Naive thymus-derived CD8-positive, alpha-beta T cell (primary cell): ENCODE results near the gene NANS. TPM values are rescaled to one million over a fixed set of nuclear protein-coding genes. Genes with fewer than 3 reads are reported as not detected.
"Not testable (repeated sequence)": the region's sequence is repeated elsewhere in the genome, so short reads cannot be mapped to it uniquely, and the experiment has no call there.

Experiments
- ATAC-seq, 2 donors: fragments of 150-1000 bp; cut with Tn5 transposase in 1 of 2; sonication (Bioruptor Pico), chemical (Tn5 transposase) in 1 of 2; 1 replicate in 1 of 2; 2 replicates in 1 of 2; pipeline ENCODE4 v1.10.0; 2021; ENCODE audit warnings: mild to moderate bottlenecking in 2 of 2, moderate library complexity in 2 of 2
- POLR2A ChIA-PET: fragments of 350-600 bp; sonication (Branson Sonifier 250); formaldehyde crosslinking; loops from one replicate; lab custom pipeline; 2021; ENCODE audit warnings: antibody characterized with exemption; lab: Charles Lee
- DNase-seq, 10 donors: peaks; one replicate each; pipeline versions ENCODE4 v3.0.0 to v3.0.0-alpha.2; 2020 to 2022
- H3K27ac Mint-ChIP-seq, 10 donors: one replicate each; pipeline ENCODE4 v1.8.0; 2020 to 2022; ENCODE audit warnings: mild to moderate bottlenecking in 10 of 10, mixed read lengths in 10 of 10, moderate library complexity in 4 of 10, inconsistent platforms in 1 of 10
- H3K27me3 Mint-ChIP-seq, 5 donors: one replicate each; pipeline ENCODE4 v1.8.0; 2021 to 2022; ENCODE audit warnings: mixed read lengths in 5 of 5
- H3K36me3 Mint-ChIP-seq, 3 donors: one replicate each; pipeline ENCODE4 v1.8.0; 2020 to 2022; ENCODE audit warnings: mixed read lengths in 3 of 3, mild to moderate bottlenecking in 2 of 3, inconsistent platforms in 1 of 3
- H3K4me1 Mint-ChIP-seq, 4 donors: one replicate each; pipeline ENCODE4 v1.8.0; 2021 to 2022; ENCODE audit warnings: mixed read lengths in 4 of 4
- H3K4me3 Mint-ChIP-seq, 10 donors: one replicate each; pipeline ENCODE4 v1.8.0; 2020 to 2022; ENCODE audit warnings: mild to moderate bottlenecking in 10 of 10, mixed read lengths in 10 of 10, moderate library complexity in 6 of 10, inconsistent platforms in 1 of 10
- H3K9me3 Mint-ChIP-seq, 9 donors: one replicate each; pipeline ENCODE4 v1.8.0; 2020 to 2022; ENCODE audit warnings: mixed read lengths in 9 of 9, mild to moderate bottlenecking in 3 of 9, inconsistent platforms in 1 of 9, moderate library complexity in 1 of 9
- polyA plus RNA-seq, 3 donors: library from polyadenylated mRNA; unstranded; fragments of 300-500 nt; fragmentation: Illumina TruSeq; gene quantifications; one replicate each; pipeline ENCODE4 v1.2.3, GENCODE V29; 2021
- total RNA-seq, 8 experiments: library from RNA in 2 of 8; stranded (reverse) in 2 of 8; gene quantifications; one replicate each; pipeline ENCODE4 v1.2.3 and lab custom pipeline; 2021 to 2026

NANS gene
- total and polyA plus RNA-seq, 5 experiments from 2014 or later = 15.0 to 32.4 (median 28.9) TPM

DNA sequence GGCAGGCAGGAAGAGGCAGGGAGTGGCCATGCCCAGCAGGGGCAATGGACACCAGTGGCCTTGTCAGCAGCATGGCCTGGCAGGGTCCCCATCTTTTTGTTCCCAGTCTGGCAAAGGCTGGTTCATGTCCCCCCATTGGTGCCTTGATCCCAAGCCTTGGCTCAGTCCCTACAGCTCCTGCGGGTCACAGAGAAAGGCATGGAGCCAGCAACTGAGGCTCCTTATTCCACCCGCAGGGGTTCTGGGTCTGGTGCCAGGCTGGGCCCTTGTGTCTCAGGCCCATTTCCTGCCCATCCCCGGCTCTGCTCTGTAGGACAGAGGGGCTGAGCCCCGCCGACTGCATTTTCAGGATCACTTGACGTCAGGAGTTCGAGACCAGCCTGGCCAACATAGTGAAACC is 48.5 kb downstream of the NANS start:
- POLR2A ChIA-PET = interaction anchor here (0.5 to 11.9 kb wide), 5 partner anchors 14 to 1800 kb away, joined by 3 to 238 read pairs (median 4); partner anchors contain the start of genes TBC1D2, TRIM14 and TRMO
- H3K9me3 Mint-ChIP-seq = no peaks in the 10 kb centered on the region
- DNase-seq = no peak
- H3K4me3 Mint-ChIP-seq = peak overlapping the region in 5 of 10 donors; percentile 61 to 78 (median 74)
- H3K27me3 Mint-ChIP-seq = no peaks in the 10 kb centered on the region
- peak overlapping the region; percentile 92 to 99 (median 97) for H3K27ac Mint-ChIP-seq
- H3K4me1 Mint-ChIP-seq = peaks cover 35 to 96% (median 91%) of the 10 kb centered on the region in 4 donors
- peaks cover 0 to 34% (median 14%) of the 10 kb centered on the region in 3 donors for H3K36me3 Mint-ChIP-seq
- no peak for ATAC-seq

- ATAC-seq = peak; percentile 6 to 38
- Mint-ChIP-seq H3K4me1 (peaks cover 34 to 90% (median 80%) of the 10 kb centered on the region in 4 donors), H3K36me3 (peaks cover 0 to 44% (median 25%) of the 10 kb centered on the region in 3 donors), H3K4me3 (peak overlapping the region in 9 of 10 donors; percentile 58 to 84 (median 78)), H3K9me3 (no peaks in the 10 kb centered on the region), H3K27ac (peak overlapping the region; percentile 93 to 99 (median 98)), H3K27me3 (no peaks in the 10 kb centered on the region)
- DNase-seq = peak in 1 of 10 donors; percentile 22
- POLR2A ChIA-PET = interaction anchor here (0.7 to 4.9 kb wide), 9 partner anchors 8 to 185 kb away, joined by 3 to 82 read pairs (median 5); partner anchors contain the start of genes NANS, TBC1D2, TRIM14 and TRMO
Observed at GRCh38 chr9:98107926-98108325, 51.4 kb downstream of the NANS start.

DNA sequence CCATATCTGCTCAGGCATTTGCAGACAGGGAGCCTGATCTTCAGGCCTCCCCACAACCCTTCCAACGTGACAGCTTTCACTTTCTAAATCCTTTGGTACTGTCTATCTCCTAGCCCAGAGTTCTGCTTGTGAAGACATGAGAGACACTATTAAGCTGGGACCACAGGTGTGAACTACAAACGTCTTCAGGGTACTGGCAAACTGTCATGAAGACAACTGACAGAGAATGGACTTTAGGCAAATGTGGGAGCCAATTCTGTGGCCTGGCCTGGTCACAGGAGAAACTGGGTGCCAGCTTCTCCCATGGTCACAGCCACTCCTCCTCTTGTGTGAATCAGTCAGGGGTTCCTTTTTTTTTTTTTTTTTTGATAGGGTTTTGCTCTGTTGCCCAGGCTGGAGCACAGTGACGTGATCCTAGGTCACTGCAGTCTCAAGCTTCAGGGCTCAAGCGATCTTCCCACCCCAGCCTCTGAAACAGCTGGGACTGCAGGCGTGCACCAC is 52.0 kb downstream of the NANS start:
- peaks cover 0 to 44% (median 25%) of the 10 kb centered on the region in 3 donors for H3K36me3 Mint-ChIP-seq
- peak; percentile 90 to 96 for ATAC-seq
- H3K9me3 Mint-ChIP-seq = no peaks in the 10 kb centered on the region
- peak in 7 of 10 donors; percentile 13 to 73 (median 53) for DNase-seq
- H3K27me3 Mint-ChIP-seq = no peaks in the 10 kb centered on the region
- peak overlapping the region; percentile 58 to 84 (median 76) for H3K4me3 Mint-ChIP-seq
- H3K27ac Mint-ChIP-seq = peak overlapping the region; percentile 93 to 99 (median 98)
- peaks cover 34 to 91% (median 78%) of the 10 kb centered on the region in 4 donors for H3K4me1 Mint-ChIP-seq
- POLR2A ChIA-PET = interaction anchor here (0.7 to 4.9 kb wide), 12 partner anchors 10 to 186 kb away, joined by 3 to 82 read pairs (median 4); partner anchors contain the start of genes ANP32B, CORO2A, NANS and TBC1D2

- H3K27ac Mint-ChIP-seq = peak overlapping the region; percentile 93 to 99 (median 98)
- H3K4me3 Mint-ChIP-seq = peak overlapping the region in 8 of 10 donors; percentile 36 to 84 (median 70)
- ATAC-seq (peak in 1 of 2 donors; percentile 3), DNase-seq (no peak)
- H3K4me1 Mint-ChIP-seq = peaks cover 30 to 86% (median 76%) of the 10 kb centered on the region in 4 donors
- no peaks in the 10 kb centered on the region for H3K9me3 Mint-ChIP-seq
- no peaks in the 10 kb centered on the region for H3K27me3 Mint-ChIP-seq
- POLR2A ChIA-PET = interaction anchor here (1.0 to 4.9 kb wide), 7 partner anchors 12 to 186 kb away, joined by 3 to 82 read pairs (median 7); partner anchors contain the start of genes ANP32B, CORO2A, TBC1D2 and TRIM14
- peaks cover 0 to 44% (median 25%) of the 10 kb centered on the region in 3 donors for H3K36me3 Mint-ChIP-seq
Observed at GRCh38 chr9:98109052-98109451, 52.5 kb downstream of the NANS start.

DNA sequence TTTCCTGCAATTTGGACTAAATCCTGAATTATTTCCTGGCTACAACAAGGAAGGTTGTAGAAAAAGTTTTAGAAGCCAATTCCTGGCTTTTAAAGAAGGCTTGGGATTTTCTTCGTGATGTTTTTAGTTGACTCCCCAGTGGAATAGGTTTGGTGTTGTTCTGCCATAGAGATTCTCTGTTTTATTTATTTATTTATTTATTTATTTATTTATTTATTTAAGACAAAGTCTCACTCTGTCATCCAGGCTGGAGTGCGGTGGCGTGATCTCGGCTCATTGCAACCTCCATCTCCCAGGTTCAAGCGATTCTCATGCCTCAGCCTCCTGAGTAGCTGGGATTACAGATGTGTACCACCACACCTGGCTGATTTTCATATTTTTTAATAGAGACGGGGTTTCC is 60.6 kb downstream of the NANS start:
- H3K4me1 Mint-ChIP-seq = peaks cover 20 to 70% (median 53%) of the 10 kb centered on the region in 4 donors
- H3K4me3 Mint-ChIP-seq = peak overlapping the region in 4 of 10 donors; percentile 2 to 96 (median 42)
- not testable (repeated sequence) for ATAC-seq, H3K27me3 Mint-ChIP-seq, H3K9me3 Mint-ChIP-seq, DNase-seq
- peaks cover 4 to 29% (median 12%) of the 10 kb centered on the region in 3 donors for H3K36me3 Mint-ChIP-seq
- POLR2A ChIA-PET = interaction anchor here (2.7 to 8.0 kb wide), 2 partner anchors 17 to 39 kb away, joined by 11 to 238 read pairs; no protein-coding TSS in a partner anchor
- H3K27ac Mint-ChIP-seq = peak overlapping the region in 7 of 10 donors; percentile 29 to 99 (median 72)

DNA sequence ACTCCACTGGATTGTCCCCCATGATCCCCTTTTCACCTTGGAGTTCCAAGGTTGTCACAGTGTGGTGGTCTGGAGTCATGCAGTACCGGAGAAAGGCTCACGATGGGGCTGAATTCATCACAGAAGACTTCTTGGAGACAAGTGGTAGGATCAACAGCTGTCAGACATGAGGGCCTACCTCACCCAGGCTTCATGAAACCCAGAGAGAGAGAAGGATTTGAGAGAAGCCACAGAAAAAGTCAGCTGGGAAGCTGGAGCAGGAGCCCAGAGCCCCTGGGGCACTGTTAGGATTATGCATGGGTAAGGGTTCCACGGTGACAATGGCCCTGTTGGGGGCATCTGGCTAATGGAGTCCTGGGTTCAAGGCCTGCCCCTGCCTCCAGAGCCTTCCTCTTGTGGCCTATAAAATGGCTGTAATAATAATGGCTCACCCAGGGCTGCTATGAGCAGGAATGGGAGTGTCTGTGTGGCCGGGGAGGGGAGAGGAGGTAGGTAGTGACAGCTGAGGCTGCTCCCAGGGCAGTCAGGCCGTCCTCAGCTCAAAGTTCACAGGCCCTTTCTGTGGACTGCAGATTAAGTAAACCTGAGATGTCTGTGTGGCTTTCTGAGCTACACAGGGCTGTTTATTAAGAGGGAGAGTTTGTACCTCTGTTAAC is 61.6 kb downstream of the NANS start:
- Mint-ChIP-seq H3K4me3 (peak overlapping the region; percentile 86 to 99 (median 92)), H3K9me3 (no peaks in the 10 kb centered on the region), H3K27me3 (no peaks in the 10 kb centered on the region), H3K4me1 (peaks cover 23 to 71% (median 57%) of the 10 kb centered on the region in 4 donors), H3K36me3 (peaks cover 4 to 27% (median 10%) of the 10 kb centered on the region in 3 donors), H3K27ac (peak overlapping the region; percentile 92 to 99 (median 96))
- ATAC-seq = peak; percentile 78 to 90
- POLR2A ChIA-PET = interaction anchor here (0.7 to 8.0 kb wide), 15 partner anchors 9 to 212 kb away, joined by 3 to 238 read pairs (median 8); partner anchors contain the start of genes ANP32B, CORO2A, NANS and TBC1D2
- peak in 8 of 10 donors; percentile 28 to 78 (median 59) for DNase-seq

DNA sequence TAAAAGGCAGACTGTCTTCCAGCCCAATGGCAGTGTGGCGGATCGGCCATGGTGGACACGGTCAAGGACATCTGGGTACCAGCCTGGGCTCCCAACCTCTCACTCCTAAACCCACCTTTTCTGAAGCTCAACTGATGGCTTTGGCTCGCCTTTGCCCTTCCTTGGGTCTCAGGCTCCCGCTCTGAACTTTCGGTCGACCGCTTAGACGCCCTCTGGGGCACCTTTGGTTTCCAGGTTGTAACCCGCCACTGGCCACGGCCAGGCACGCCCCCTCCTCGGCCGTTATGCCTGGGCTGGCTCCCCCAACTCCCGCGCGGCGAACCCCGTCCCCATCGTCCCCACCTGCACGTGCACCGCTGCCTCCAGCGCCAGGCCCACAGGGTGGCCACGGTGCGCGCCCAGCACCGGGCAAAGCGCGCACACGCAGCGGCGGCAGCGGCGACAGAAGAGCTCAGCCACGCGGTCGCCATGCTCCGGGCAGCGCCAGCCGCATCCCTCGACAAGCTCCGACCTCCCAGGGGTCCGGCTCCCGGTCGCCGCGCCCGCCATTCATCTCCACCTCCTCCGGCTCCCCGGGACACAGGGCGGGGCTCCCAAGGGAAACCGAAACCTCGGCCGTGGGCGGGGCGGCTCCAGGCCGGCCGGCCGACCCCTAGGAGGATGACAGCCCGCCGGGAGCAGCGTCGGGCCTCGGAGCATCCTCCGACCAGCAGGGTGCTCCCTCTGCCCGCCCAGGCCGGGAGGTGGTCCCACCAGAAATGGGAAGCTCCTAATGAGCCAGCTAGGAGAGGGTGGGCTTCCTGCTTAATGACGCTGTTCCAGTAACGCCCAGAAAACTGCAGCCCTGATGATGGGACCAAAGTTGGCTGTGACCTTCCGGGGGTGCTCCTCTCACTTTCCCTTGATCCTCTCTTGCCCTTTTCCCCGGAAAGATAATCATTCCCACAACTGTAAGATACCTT is 62.4 kb downstream of the NANS start, which contains the start of gene TRIM14:
Gene TRIM14 (minus strand): TSS at position 583 of the 962 bp plus-strand sequence. CDS start 34 bp downstream, at position 549.
- POLR2A ChIA-PET = interaction anchor here (0.7 to 8.0 kb wide), 17 partner anchors 9 to 212 kb away, joined by 3 to 238 read pairs (median 7); partner anchors contain the start of genes ANP32B, CORO2A, NANS and TBC1D2
- Mint-ChIP-seq H3K9me3 (no peaks in the 10 kb centered on the region), H3K36me3 (peaks cover 4 to 27% (median 10%) of the 10 kb centered on the region in 3 donors), H3K4me1 (peaks cover 23 to 65% (median 55%) of the 10 kb centered on the region in 4 donors), H3K27ac (peak within 1 kb of the TSS; percentile 92 to 99 (median 96)), H3K4me3 (peak within 1 kb of the TSS; percentile 86 to 99 (median 92)), H3K27me3 (no peaks in the 10 kb centered on the region)
- DNase-seq = peak in 8 of 10 donors; percentile 21 to 59 (median 46)
- ATAC-seq = peak; percentile 50 to 67

DNA sequence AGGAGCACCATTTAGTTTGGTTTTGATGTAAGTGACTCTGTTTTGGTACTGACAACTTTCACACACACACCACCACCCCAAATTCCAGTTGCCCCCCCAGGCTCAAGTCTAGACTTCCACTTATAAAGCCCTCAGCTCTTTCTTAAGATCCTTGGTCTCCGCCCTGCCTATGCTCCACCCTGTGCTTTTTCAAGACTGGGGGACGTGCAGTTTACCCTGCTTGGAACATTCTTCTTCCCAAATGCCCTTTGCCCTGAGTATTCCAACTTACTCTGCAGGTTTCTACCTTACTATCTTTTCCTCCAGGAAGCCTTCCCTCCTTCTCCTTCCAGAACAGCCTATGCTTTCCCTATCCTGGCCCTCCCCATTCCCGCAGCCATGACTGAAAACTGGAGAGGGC is 63.9 kb downstream of the NANS start:
- POLR2A ChIA-PET = interaction anchor here (0.7 to 8.0 kb wide), 11 partner anchors 10 to 199 kb away, joined by 3 to 238 read pairs (median 9); partner anchors contain the start of genes CORO2A and TBC1D2
- Mint-ChIP-seq H3K27ac (peak overlapping the region; percentile 92 to 99 (median 94)), H3K9me3 (no peaks in the 10 kb centered on the region), H3K36me3 (peaks cover 4 to 33% (median 6%) of the 10 kb centered on the region in 3 donors), H3K4me3 (peak overlapping the region; percentile 84 to 99 (median 92)), H3K4me1 (peaks cover 23 to 62% (median 53%) of the 10 kb centered on the region in 4 donors), H3K27me3 (no peaks in the 10 kb centered on the region)
- ATAC-seq = no peak
- no peak for DNase-seq

DNA sequence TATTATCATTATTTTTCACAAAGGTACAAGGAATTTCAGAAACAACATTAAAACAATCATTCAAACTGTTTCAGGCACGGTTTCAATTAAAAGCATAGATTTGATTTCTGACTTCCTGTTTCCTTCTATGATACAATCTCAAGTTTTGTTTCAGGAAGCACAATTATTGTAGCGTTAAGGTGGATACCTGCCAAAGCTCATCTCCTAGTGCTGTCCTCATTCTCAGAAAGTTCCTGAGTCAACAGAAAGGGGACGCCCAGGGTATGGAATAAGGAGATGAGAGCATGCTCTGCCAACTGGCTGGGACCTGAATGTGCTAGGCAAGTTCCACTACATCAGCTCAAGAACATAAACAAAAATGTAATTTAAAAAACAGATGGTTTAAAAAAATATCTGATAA is 64.5 kb downstream of the NANS start:
- H3K4me3 Mint-ChIP-seq = peak overlapping the region; percentile 84 to 99 (median 92)
- POLR2A ChIA-PET = interaction anchor here (0.8 to 8.0 kb wide), 9 partner anchors 9 to 199 kb away, joined by 3 to 238 read pairs (median 10); partner anchors contain the start of genes CORO2A and TBC1D2
- no peaks in the 10 kb centered on the region for H3K9me3 Mint-ChIP-seq
- DNase-seq (peak in 2 of 10 donors; percentile 21 to 24), ATAC-seq (peak in 1 of 2 donors; percentile 5)
- no peaks in the 10 kb centered on the region for H3K27me3 Mint-ChIP-seq
- peaks cover 23 to 58% (median 53%) of the 10 kb centered on the region in 4 donors for H3K4me1 Mint-ChIP-seq
- peaks cover 4 to 30% (median 6%) of the 10 kb centered on the region in 3 donors for H3K36me3 Mint-ChIP-seq
- peak overlapping the region; percentile 88 to 99 (median 94) for H3K27ac Mint-ChIP-seq

DNA sequence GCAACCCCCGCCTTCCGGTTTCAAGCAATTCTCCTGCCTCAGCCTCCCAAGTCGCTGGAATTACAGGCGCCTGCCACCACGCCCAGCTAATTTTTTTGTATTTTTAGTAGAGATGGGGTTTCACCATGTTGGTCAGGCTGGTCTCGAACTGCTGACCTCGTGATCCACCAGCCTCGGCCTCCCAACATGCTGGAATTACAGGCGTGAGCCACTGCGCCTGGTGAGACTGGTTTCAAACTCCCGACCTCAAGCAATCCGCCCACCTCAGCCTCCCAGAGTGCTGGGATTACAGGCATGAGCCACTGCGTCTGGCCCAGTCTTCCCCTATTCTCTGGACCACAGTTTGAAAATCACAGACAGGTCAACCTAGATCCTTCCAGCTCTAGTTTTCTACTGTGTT is 67.6 kb downstream of the NANS start:
- H3K27me3 Mint-ChIP-seq, DNase-seq, H3K9me3 Mint-ChIP-seq, ATAC-seq, H3K4me3 Mint-ChIP-seq, POLR2A ChIA-PET: not testable (repeated sequence)
- Mint-ChIP-seq H3K36me3 (peaks cover 0 to 34% (median 0%) of the 10 kb centered on the region in 3 donors), H3K27ac (peak overlapping the region in 2 of 10 donors; percentile 65 to 87), H3K4me1 (peaks cover 17 to 46% (median 35%) of the 10 kb centered on the region in 4 donors)
